ENCODE measurements around the gene STUM.
A peak's percentile ranks its signal among the peaks of the same experiment; 100 is the strongest.
"Not testable (repeated sequence)": the region's sequence is repeated elsewhere in the genome, so short reads cannot be mapped to it uniquely, and the experiment has no call there.

Gene STUM

GRCh38 chr1:226628612-226629155, 80.1 kb downstream of the STUM start:
- DNase-seq = no peak

GRCh38 chr1:226629210-226629895, 80.8 kb downstream of the STUM start:
- DNase-seq = no peak

GRCh38 chr1:226629896-226630550, 81.5 kb downstream of the STUM start:
- no peak for DNase-seq

- DNase-seq = no peak
Observed at GRCh38 chr1:226630592-226630991, 82.0 kb downstream of the STUM start.

- no peak for DNase-seq
Observed at GRCh38 chr1:226631229-226632000, 82.9 kb downstream of the STUM start.

GRCh38 chr1:226632169-226632879, 83.8 kb downstream of the STUM start:
- DNase-seq = no peak

GRCh38 chr1:226632922-226633351, 84.4 kb downstream of the STUM start:
- no peak for DNase-seq

- no peak for DNase-seq
Observed at GRCh38 chr1:226633541-226634165, 85.1 kb downstream of the STUM start.

- DNase-seq = peak; percentile 87
Observed at GRCh38 chr1:226634166-226634588, 85.6 kb downstream of the STUM start.

GRCh38 chr1:226634611-226635246, 86.2 kb downstream of the STUM start:
- no peak for DNase-seq

GRCh38 chr1:226635456-226635941, 86.9 kb downstream of the STUM start:
- no peak for DNase-seq

- DNase-seq = no peak
Observed at GRCh38 chr1:226636847-226637096, 88.2 kb downstream of the STUM start.

- DNase-seq = no peak
Observed at GRCh38 chr1:226637147-226637935, 88.8 kb downstream of the STUM start.

- DNase-seq = no peak
Observed at GRCh38 chr1:226638001-226638601, 89.5 kb downstream of the STUM start.

- no peak for DNase-seq
Observed at GRCh38 chr1:226638608-226639007, 90.0 kb downstream of the STUM start.

GRCh38 chr1:226639206-226639605, 90.6 kb downstream of the STUM start:
- not testable (repeated sequence) for DNase-seq

GRCh38 chr1:226639631-226640061, 91.1 kb downstream of the STUM start:
- DNase-seq = no peak

GRCh38 chr1:226640321-226641136, 92.0 kb downstream of the STUM start:
- DNase-seq = no peak

- DNase-seq = no peak
Observed at GRCh38 chr1:226641671-226642231, 93.2 kb downstream of the STUM start.

Data from right forelimb (tissue), 1 donor.